Astrocyte (in vitro differentiated cells and primary cell): ENCODE data around the gene VWA5B1. TPM values are rescaled to one million over a fixed set of nuclear protein-coding genes. Genes with fewer than 3 reads are reported as not detected.

ENCODE experiments used
- DNase-seq: peaks from one replicate; pipeline ENCODE4 v3.0.0-alpha.2; 2010; ENCODE audit warnings: low read depth
- FAIRE-seq: peaks from 2 replicates; lab custom pipeline; 2011; peaks lifted over from hg19 to GRCh38; lab: Jason Lieb, UNC
- H2AFZ ChIP-seq: 2 replicates; pipeline ENCODE4 v1.6.0; 2012; ENCODE audit warnings: low read depth, low read length, inconsistent platforms
- H3K27ac ChIP-seq: 2 replicates; pipeline ENCODE4 v1.5.1; 2011; ENCODE audit warnings: low read depth, low read length, inconsistent platforms
- H3K27me3 ChIP-seq: 2 replicates; pipeline ENCODE4 v1.6.0; 2011; ENCODE audit warnings: low read length, inconsistent platforms; ENCODE audit not compliant: insufficient read depth
- H3K36me3 ChIP-seq: 2 replicates; pipeline ENCODE4 v1.5.1; 2011; ENCODE audit warnings: low read length, inconsistent platforms; ENCODE audit not compliant: insufficient read depth
- H3K4me1 ChIP-seq: 2 replicates; pipeline ENCODE4 v1.5.1; 2011; ENCODE audit warnings: low read length, inconsistent platforms; ENCODE audit not compliant: insufficient read depth
- H3K4me2 ChIP-seq: 2 replicates; pipeline ENCODE4 v1.6.0; 2012; ENCODE audit warnings: low read length, inconsistent platforms
- H3K4me3 ChIP-seq: 2 replicates; pipeline ENCODE4 v1.5.1; 2011; ENCODE audit warnings: low read depth, mild to moderate bottlenecking, low read length, inconsistent platforms; ENCODE audit not compliant: insufficient read depth
- H3K79me2 ChIP-seq: 2 replicates; pipeline ENCODE4 v1.6.0; 2012; ENCODE audit warnings: mild to moderate bottlenecking, low read length, inconsistent platforms; ENCODE audit not compliant: insufficient read depth
- H3K9ac ChIP-seq: 2 replicates; pipeline ENCODE4 v1.6.0; 2012; ENCODE audit warnings: mild to moderate bottlenecking, low read length, inconsistent platforms
- H3K9me3 ChIP-seq: 2 replicates; pipeline ENCODE4 v1.5.1; 2012; ENCODE audit warnings: low read depth, mild to moderate bottlenecking, low read length, inconsistent platforms; ENCODE audit not compliant: insufficient read depth
- H4K20me1 ChIP-seq: 2 replicates; pipeline ENCODE4 v1.6.0; 2012; ENCODE audit warnings: low read length, inconsistent platforms; ENCODE audit not compliant: insufficient read depth
- H3K27ac Mint-ChIP-seq: one replicate; pipeline ENCODE4 v1.8.0; 2021; ENCODE audit warnings: mild to moderate bottlenecking, mixed read lengths; ENCODE audit not compliant: unreplicated experiment
- H3K27me3 Mint-ChIP-seq: one replicate; pipeline ENCODE4 v1.8.0; 2021; ENCODE audit warnings: low read depth, mixed read lengths; ENCODE audit not compliant: unreplicated experiment
- H3K36me3 Mint-ChIP-seq: one replicate; pipeline ENCODE4 v1.8.0; 2021; ENCODE audit warnings: low read depth, mixed read lengths; ENCODE audit not compliant: unreplicated experiment
- H3K4me1 Mint-ChIP-seq: one replicate; pipeline ENCODE4 v1.8.0; 2021; ENCODE audit warnings: low read depth, mixed read lengths; ENCODE audit not compliant: unreplicated experiment
- H3K4me3 Mint-ChIP-seq: one replicate; pipeline ENCODE4 v1.8.0; 2021; ENCODE audit warnings: mild to moderate bottlenecking, moderate library complexity, mixed read lengths; ENCODE audit not compliant: unreplicated experiment
- H3K9me3 Mint-ChIP-seq: one replicate; pipeline ENCODE4 v1.8.0; 2021; ENCODE audit warnings: mild to moderate bottlenecking, mixed read lengths; ENCODE audit not compliant: unreplicated experiment
- CTCF ChIP-seq: IDR thresholded peaks from 2 replicates; pipeline ENCODE4 v1.5.1; 2011; ENCODE audit warnings: low read depth, mild to moderate bottlenecking, inconsistent platforms, low read length, moderate library complexity; ENCODE audit not compliant: insufficient read depth
- EZH2 ChIP-seq: IDR thresholded peaks from 2 replicates; pipeline ENCODE4 v1.6.1; 2012; ENCODE audit warnings: mild to moderate bottlenecking, low read length, inconsistent platforms; ENCODE audit not compliant: insufficient read depth
- total RNA-seq: library from RNA; stranded (reverse); gene quantifications from 2 replicates; pipeline ENCODE4 v1.2.1, GENCODE V29; 2021

The VWA5B1 gene
- total RNA-seq, 1 donor from 2014 or later, result not detected

GRCh38 chr1:20376171-20376570 is 85.5 kb downstream of the VWA5B1 start:
- no peaks in the 10 kb centered on the region for H3K9me3 ChIP-seq
- H3K4me3 Mint-ChIP-seq, result no peak overlapping the region
- H3K36me3 ChIP-seq, result no peaks in the 10 kb centered on the region
- DNase-seq (no peak), FAIRE-seq (no peak)
- H3K27me3 ChIP-seq, result peaks cover 3% of the 10 kb centered on the region
- H3K79me2 ChIP-seq, result no peaks in the 10 kb centered on the region
- H3K36me3 Mint-ChIP-seq, result no peaks in the 10 kb centered on the region
- no peaks in the 10 kb centered on the region for H3K9me3 Mint-ChIP-seq
- H2AFZ ChIP-seq, result no peak overlapping the region
- H4K20me1 ChIP-seq, result no peaks in the 10 kb centered on the region
- H3K4me2 ChIP-seq, result peak overlapping the region; percentile 52
- H3K4me1 ChIP-seq, result peaks cover 14% of the 10 kb centered on the region
- no peak overlapping the region for H3K9ac ChIP-seq
- TF ChIP-seq EZH2, result no peak
- no peak overlapping the region for H3K27ac Mint-ChIP-seq
- peaks cover 16% of the 10 kb centered on the region for H3K4me1 Mint-ChIP-seq
- no peak overlapping the region for H3K4me3 ChIP-seq
- H3K27me3 Mint-ChIP-seq, result peaks cover 56% of the 10 kb centered on the region
- H3K27ac ChIP-seq, result no peak overlapping the region

DNA sequence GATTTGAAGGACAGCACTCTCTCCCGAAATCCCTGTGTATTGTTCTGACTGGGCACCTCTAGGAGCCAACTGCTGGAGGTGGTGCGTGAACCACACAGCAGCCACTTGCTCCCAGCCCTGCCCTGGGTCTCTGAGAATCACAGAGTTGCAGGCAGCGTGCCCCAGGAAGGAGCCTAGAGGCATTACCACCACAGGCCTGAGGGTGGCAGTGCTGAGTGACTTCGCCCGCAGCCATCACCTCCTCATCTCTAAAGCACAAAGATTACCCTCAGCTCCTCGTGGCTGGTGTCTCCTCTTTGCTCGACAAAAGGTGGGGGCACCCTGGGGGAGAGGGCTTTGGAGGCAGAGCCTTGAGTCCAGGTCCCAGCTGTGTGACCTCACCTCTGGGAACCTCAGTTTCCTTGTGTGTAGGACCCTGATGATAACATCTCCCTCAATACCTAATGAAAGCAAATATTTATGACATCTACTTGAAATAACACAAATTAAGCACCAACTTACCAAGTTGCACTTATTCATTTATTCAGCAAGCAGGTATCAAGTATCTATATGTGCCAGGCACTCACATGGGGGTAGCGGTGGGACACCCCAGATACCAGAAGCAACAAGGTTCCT is 86.3 kb downstream of the VWA5B1 start:
- no peaks in the 10 kb centered on the region for H3K9me3 ChIP-seq
- TF ChIP-seq EZH2 (no peak), CTCF (peak; percentile 67)
- no peak for FAIRE-seq
- Mint-ChIP-seq H3K27me3 (peaks cover 48% of the 10 kb centered on the region), H3K36me3 (no peaks in the 10 kb centered on the region), H3K4me1 (peaks cover 16% of the 10 kb centered on the region), H3K9me3 (no peaks in the 10 kb centered on the region), H3K27ac (no peak overlapping the region), H3K4me3 (no peak overlapping the region)
- no peak overlapping the region for H3K4me2 ChIP-seq
- H3K9ac ChIP-seq, result no peak overlapping the region
- H3K4me1 ChIP-seq, result peaks cover 15% of the 10 kb centered on the region
- no peak for DNase-seq
- H3K27me3 ChIP-seq, result peaks cover 3% of the 10 kb centered on the region
- H3K4me3 ChIP-seq, result no peak overlapping the region
- no peak overlapping the region for H3K27ac ChIP-seq
- no peak overlapping the region for H2AFZ ChIP-seq
- no peaks in the 10 kb centered on the region for H3K79me2 ChIP-seq
- no peaks in the 10 kb centered on the region for H4K20me1 ChIP-seq
- H3K36me3 ChIP-seq, result no peaks in the 10 kb centered on the region

DNA sequence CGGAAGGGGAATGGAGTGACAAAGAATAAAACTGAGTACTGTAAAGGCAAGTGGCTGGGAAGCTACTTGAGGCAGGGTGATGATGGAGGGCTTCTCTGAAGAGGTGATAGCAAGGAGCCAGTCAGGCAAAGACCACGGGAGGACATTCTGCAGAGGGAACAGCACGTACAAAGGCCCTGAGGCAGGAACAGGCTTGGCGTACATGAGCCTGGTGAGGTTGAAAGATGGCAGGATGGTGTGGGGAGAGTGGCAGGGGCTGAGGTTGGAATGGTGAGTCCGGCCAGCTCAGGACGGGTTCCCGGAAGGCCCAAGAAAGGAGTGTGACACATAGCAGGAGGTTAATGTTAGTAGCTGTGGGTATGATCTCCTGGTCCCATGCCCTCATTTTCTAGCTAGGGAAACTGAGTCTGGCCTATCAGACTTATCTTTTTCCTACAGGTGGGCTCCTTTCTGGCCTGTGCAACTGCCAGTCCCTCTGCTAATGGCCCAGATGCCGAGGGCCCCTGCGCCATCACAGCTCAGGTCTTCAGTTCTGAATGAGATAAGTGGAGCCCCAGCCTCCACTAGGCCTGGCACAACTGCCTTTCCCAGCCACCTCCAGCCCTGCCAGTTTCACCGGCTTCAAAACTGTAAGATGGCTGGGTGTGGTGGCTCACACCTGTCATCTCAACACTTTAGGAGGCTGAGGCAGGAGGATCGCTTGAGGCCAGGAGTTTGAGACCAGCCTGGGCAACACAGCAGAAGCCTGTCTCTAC is 87.0 kb downstream of the VWA5B1 start:
- TF ChIP-seq EZH2 (no peak), CTCF (no peak)
- H3K9ac ChIP-seq, result no peak overlapping the region

More for the DNA sequence above, 87.0 kb downstream of the VWA5B1 start:
- Histone ChIP-seq H3K27me3 (no peaks in the 10 kb centered on the region), H3K4me2 (no peak overlapping the region), H3K4me1 (peaks cover 15% of the 10 kb centered on the region), H4K20me1 (no peaks in the 10 kb centered on the region), H3K79me2 (no peaks in the 10 kb centered on the region), H3K4me3 (no peak overlapping the region), H3K36me3 (no peaks in the 10 kb centered on the region), H2AFZ (no peak overlapping the region), H3K9me3 (no peaks in the 10 kb centered on the region), H3K27ac (no peak overlapping the region)
- FAIRE-seq, result no peak
- no peak for DNase-seq
- Mint-ChIP-seq H3K4me1 (peaks cover 16% of the 10 kb centered on the region), H3K27ac (no peak overlapping the region), H3K4me3 (no peak overlapping the region), H3K27me3 (peaks cover 45% of the 10 kb centered on the region), H3K36me3 (no peaks in the 10 kb centered on the region), H3K9me3 (no peaks in the 10 kb centered on the region)
